Measurements from ENCODE around the gene RAB11FIP4. TPM values are rescaled to one million over a fixed set of nuclear protein-coding genes. Genes with fewer than 3 reads are reported as not detected.

The RAB11FIP4 gene
- total and polyA plus RNA-seq, 2 of the 13 experiments (the other 11 are each of a cell fraction or from before 2014, with no cell fraction given) = 28.0 to 89.3 TPM

- no peak for TF ChIP-seq KIAA2018 (CRISPR knock-in tag; IDR thresholded peaks at IDR 0.05; ENCODE audit: borderline replicate concordance)
- TF ChIP-seq ZC3H13 (CRISPR knock-in tag; IDR thresholded peaks at IDR 0.05) = no peak
Observed at GRCh38 chr17:31484821-31485220, 93.3 kb downstream of the RAB11FIP4 start (continued).

GRCh38 chr17:31486351-31487062 is 95.0 kb downstream of the RAB11FIP4 start:
- CTCF ChIA-PET (ENCODE audit: low intra/inter-chr PET ratio, low total read pairs) = no interaction called here
- H2AFZ ChIP-seq (ENCODE audit: low read length) = no peak overlapping the region
- H3K27ac ChIP-seq (ENCODE audit: extremely low read length, insufficient read depth, low read length) = peak overlapping the region; percentile 73
- H3K4me2 ChIP-seq (ENCODE audit: low read depth, low read length) = peak overlapping the region; percentile 85
- no TSS peak for BruUV-seq (replicated peaks)
- POLR2A ChIA-PET = interaction anchor here (2.0 to 6.0 kb wide), 4 partner anchors 10 to 31 kb away, joined by 8 to 161 read pairs (median 58); no protein-coding TSS in a partner anchor
- 31% methylated on average over 7 of the region's 9 CpGs for WGBS (ENCODE audit: low lambda C conversion rate)
- DNase-seq (ENCODE audit: low spot score) = no peak
- no peaks in the 10 kb centered on the region; the same call in 1 of the 2 replicates for H4K20me1 ChIP-seq (ENCODE audit: insufficient read depth, low read length)
- no peaks in the 10 kb centered on the region for H3K27me3 ChIP-seq (ENCODE audit: control insufficient read depth in 1 of 2, insufficient read depth in 2 of 2, low read length in 2 of 2)
- H3K4me3 ChIP-seq (replicated peaks in 1 of 3; ENCODE audit: insufficient read depth in 1 of 3, low read depth in 2 of 3, low read length in 3 of 3) = peak overlapping the region; percentile 72 to 95 (median 74); a peak in 5 of 6 replicates
- H3K9me3 ChIP-seq (ENCODE audit: low read length) = no peaks in the 10 kb centered on the region
- peaks cover 35% of the 10 kb centered on the region for H3K79me2 ChIP-seq (ENCODE audit: insufficient read depth, low read length)
- peaks cover 0 to 7% of the 10 kb centered on the region in 2 experiments; a peak in 1 of 5 replicates for H3K36me3 ChIP-seq (replicated peaks in 1 of 2; ENCODE audit: control insufficient read depth in 1 of 2, insufficient read depth in 2 of 2, low read length in 2 of 2)
- peak; percentile 5 for ATAC-seq
- in situ Hi-C loops (cut with HindIII; ENCODE audit: extremely low pct_ligation_motif_present, low pct_unique_long_range_greater_than_20kb) (no loop called here), intact Hi-C loops (cut with micrococcal nuclease; ENCODE audit: unreplicated experiment) (no loop called here)
- H3K9ac ChIP-seq (ENCODE audit: insufficient read depth, low read depth, low read length) = peak overlapping the region; percentile 48
- peaks cover 53% of the 10 kb centered on the region for H3K4me1 ChIP-seq (ENCODE audit: insufficient read depth, low read length)
- FAIRE-seq = no peak
- TF ChIP-seq AGO2 (optimal IDR thresholded peaks at IDR 0.05; ENCODE audit: low read depth, low read length) (no peak), ZNF598 (CRISPR knock-in tag; IDR thresholded peaks at IDR 0.05; ENCODE audit: borderline replicate concordance) (no peak), PRDM15 (CRISPR knock-in tag; IDR thresholded peaks at IDR 0.05) (no peak), SMARCE1 (IDR thresholded peaks at IDR 0.05; ENCODE audit: borderline replicate concordance) (no peak), ARID3A (IDR thresholded peaks at IDR 0.05; ENCODE audit: low read depth, low read length) (no peak)

All from HepG2 (cell line).